Stimulated activated CD8-positive, alpha-beta memory T cell treated with anti-CD3 and anti-CD28 coated beads, Interleukin-4, amount 100 ng/mL, for 48 hours (primary cell): Measurements from ENCODE around the gene RUNDC3A.

ENCODE experiments used
- DNase-seq: peaks from one replicate; pipeline ENCODE4 v3.0.0-alpha.2; 2020

The RUNDC3A gene

DNA sequence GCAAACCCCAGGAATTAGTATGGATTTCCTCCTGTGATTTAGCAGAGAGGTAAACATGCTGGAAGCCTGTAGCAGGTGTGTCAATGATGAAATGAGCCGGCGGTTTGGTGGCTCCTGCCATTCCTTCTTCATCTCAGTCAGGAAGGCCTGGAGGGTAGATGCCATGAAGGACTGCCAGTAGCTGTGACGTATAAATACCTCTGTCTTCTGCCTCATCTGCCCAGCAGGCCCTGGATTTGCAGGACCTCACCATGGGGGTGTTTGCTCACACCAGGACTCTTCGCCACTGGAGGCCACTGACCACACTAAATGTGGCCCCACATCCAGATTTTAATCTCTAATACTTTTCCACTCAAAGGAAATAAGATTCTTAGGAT is 24.4 kb upstream of the RUNDC3A start:
- no peak for DNase-seq

GRCh38 chr17:44287651-44288050 is 20.8 kb upstream of the RUNDC3A start:
- DNase-seq = no peak

DNA sequence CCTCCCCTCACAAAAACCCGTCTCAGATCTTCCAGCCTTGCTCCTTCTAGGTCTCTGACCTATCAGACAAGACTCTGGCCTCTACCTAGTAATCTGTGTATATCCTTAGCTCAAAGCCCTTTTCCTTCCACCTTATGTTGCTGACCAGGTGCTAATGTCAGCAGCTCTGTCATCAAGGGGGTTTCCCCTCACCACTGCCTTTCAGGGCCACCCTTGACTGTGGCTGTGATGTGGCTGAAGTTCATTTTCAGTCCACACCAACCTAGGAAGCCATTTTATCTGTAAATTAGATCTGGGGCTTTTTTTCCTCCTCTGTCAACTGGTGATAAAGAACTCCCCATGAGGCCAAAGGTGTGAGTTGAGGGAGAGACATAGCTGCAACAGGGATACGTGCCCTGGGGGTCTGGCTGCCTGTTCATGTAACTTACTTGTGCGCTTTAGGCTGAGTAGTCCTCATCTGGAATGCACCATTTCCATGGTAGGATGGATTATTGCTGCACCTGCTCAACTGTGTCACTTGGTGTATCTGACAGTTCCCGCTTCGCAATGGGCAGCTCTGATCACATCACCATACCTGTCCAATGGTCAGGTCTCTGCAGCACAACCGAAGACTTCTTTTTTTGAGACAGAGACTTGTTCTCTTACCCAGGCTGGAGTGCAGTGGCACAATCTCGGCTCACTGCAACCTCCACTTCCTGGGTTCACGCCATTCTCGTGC is 14.7 kb upstream of the RUNDC3A start:
- DNase-seq = no peak

DNA sequence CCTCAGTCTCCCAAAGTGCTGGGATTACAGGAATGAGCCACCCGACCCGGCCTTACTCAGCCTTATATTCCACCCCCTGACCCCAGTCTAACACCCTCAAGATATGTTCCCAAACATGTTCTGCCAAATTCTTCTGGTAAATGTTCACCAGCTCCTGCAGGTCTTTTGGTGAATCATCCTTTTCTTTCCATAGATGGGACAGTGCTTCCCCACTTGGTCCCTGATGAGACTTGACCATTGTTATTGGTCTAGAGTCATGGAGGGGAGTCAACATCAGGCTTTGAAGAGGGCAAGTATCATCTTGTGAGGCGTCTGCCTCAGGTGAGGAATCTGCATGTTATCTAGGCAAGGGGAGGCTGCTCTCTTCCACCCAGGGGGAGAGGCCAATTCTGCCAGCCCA is 10.4 kb upstream of the RUNDC3A start:
- no peak for DNase-seq

DNA sequence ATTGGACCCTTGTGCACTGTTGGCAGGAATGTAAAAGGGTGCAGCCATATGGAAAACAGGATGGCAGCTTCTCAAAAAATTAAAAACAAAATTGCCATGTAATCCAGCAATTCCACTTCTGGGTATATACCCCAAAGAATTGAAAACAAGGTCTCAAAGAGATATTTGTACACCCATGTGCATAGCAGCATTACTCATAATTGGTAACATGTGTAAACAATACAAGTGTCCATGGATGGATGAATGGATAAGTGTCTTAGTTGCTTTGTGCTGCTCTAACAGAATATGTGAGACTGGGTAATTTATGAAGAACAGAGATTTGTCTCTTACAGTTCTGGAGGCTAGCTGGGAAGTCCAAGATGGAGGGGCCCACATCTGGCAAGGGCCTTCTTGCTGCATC is 3.8 kb upstream of the RUNDC3A start:
- no peak for DNase-seq

GRCh38 chr17:44307387-44308186 is 814 bp upstream of the RUNDC3A start:
- DNase-seq = no peak

DNA sequence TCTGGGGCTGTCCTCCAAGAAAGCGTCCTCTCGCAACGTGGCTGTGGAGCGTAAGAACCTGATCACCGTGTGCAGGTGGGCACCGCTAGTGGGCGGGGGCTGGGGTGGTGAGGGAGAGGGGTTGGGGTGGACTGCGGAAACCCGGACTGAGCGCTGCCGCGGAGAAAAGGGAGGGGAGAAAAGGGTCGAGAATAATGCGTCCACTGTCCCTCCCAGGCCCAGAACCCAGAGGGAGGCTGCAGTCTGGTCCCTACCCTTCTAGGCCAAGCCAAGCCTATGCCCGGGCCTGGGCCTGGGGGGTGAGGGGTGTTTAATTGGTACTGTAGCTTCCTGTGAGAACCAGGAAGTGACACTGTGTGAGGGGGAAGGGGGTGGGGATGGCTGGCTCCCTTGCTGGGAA is 464 bp downstream of the RUNDC3A start:
- no peak for DNase-seq

DNA sequence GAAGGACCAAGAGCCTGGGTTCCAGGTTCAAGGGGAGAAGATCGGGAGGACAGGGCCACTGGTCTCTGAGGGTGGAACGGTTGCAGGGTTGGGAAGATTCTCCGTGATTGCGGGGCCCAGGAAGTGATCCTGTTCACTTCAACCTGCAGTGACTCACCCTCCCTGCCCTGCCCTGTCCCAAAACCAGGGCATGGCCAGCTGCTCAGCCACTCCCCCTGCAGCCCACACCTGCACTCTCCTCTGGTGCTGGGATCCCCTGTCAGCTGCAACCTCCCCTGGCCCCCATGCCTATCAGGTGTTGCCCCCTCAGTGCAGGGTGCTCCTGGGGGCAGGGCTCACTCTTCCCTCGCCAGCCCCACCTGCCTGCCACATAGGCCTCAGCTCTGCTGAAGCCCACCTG is 1.1 kb downstream of the RUNDC3A start:
- no peak for DNase-seq

DNA sequence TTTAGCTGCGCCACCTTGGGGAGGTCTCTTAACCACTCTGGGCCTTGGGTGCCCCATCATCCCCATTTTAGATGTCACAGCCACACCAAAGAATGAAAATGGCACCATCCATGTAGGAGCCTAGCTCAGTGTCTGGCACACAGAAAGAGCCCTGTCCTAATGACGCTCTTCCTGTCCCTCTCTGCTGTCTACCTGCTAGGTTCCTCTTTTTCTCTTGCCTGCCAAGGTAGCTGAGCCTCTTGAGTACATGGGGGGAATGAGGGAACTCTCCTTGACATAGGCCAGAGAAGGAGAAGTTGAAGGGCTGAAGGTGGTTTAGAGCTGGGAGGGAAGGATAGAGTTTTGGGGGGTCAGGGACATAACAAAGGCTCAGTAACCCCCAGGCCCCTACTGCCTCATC is 1.8 kb downstream of the RUNDC3A start:
- no peak for DNase-seq

DNA sequence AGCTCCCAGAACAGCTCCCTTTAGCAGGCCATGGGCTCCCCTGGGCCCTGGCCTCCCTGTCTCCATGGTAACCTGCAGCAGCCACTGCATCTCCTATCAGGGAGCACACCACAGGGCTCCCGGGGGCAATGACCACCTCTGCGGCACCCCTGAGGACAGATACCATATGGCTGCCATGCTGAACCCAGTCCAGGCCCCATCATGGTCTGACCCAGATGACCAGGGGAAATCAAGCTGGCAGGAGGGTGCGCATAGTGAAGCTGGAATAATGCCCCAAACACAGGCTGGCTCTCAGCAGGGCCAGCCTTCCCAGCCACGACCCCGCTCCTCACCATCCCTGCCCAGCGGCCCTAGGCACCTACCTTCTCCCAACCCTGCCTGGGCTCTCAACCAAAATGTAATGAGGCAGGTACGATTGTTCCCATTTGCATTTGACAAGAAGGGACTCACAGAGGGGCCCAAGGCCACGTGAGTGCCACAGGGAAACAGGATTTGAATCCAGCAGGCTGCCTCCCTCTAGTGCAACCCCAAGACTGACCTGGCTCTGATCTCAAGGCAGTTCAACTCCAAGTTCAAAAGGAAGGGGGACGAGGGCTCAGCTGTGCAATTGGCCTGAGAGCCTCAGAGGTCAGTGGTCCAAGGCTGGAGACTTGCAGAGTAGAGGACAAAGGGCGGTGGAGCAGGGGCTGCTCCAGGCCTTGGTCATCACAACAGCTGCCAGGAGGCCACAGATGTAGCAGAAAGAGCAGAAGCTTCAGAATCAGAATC is 2.4 kb downstream of the RUNDC3A start:
- DNase-seq = no peak

- no peak for DNase-seq
Measured at GRCh38 chr17:44311562-44312181, 3.3 kb downstream of the RUNDC3A start.

GRCh38 chr17:44312396-44313104 is 4.1 kb downstream of the RUNDC3A start:
- DNase-seq = no peak

- no peak for DNase-seq
Measured at GRCh38 chr17:44314031-44314430, 5.6 kb downstream of the RUNDC3A start.

DNA sequence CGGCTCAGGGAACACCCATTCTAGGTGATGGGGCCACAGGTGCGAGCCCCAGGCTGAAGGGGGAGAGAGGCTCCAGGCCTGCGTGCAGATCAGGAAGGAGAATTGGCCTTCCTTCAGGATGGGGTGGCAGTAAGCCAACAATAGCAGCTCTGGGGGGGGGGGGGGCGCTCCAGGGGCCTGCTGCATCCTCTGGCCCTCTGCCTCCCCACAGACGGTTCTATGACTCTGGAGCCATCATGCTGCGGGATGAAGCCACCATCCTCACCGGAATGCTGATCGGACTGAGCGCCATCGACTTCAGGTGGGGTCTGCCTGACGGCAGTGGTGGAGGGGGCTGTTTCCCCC is 6.1 kb downstream of the RUNDC3A start:
- DNase-seq = no peak

DNA sequence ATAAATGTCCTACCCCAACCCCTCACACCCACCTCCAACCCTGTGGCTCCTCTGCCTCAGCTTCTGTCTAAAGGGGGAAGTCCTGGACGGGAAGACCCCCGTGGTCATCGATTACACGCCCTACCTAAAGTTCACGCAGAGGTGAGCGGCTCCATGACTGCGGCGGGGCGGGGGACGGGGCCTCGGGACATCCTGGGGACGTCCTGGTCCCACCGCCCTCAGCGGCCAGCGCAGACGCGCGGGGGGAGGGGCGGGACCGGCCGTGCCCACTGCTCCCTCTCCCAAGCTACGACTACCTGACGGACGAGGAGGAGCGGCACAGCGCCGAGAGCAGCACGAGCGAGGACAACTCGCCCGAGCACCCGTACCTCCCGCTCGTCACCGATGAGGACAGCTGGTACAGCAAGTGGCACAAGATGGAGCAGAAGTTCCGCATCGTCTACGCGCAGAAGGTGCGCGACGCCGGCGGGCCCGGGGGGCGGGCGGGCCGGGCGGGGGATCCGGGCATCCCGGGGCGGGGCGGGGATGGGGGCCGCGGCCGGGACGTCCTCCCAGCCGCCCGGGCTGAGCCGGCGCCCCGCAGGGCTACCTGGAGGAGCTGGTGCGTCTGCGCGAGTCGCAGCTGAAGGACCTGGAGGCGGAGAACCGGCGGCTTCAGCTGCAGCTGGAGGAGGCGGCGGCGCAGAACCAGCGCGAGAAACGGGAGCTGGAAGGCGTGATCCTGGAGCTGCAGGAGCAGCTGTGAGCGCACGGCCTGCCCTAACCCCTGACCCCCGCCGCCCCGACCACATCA is 6.7 kb downstream of the RUNDC3A start:
- DNase-seq = peak; percentile 70

- DNase-seq = no peak
Measured at GRCh38 chr17:44315760-44316731, 7.6 kb downstream of the RUNDC3A start.

DNA sequence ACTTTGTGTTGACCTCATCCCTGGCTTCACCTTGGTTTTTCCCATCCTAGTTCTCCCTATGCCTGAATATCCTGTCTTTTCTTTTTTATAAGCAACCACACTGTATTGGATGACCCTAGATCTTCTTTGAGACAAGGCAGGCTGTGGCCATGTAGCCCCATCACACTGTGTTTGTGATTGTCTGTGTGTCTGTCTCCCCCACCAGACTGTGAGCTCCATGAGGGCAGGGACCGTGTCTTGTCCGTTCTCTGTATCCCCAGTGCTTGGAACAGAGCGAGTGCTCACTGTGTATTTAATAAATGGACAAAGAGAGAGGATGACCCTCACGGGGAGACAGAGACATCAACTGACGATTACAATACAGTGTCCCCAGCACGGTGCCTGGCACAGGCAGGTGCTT is 9.1 kb downstream of the RUNDC3A start:
- no peak for DNase-seq

GRCh38 chr17:44318077-44318892 is 9.9 kb downstream of the RUNDC3A start:
- DNase-seq = no peak

GRCh38 chr17:44320066-44320465 is 11.7 kb downstream of the RUNDC3A start:
- DNase-seq = no peak
